Activated gamma-delta T cell treated with anti-CD3 and anti-CD28 coated beads, Interleukin-2, amount 50 U/mL, for 16 hours (primary cell): ENCODE results near the gene REEP3.
A peak's percentile ranks its signal among the peaks of the same experiment; 100 is the strongest.
"Not testable (repeated sequence)": the region's sequence is repeated elsewhere in the genome, so short reads cannot be mapped to it uniquely, and the experiment has no call there.

Source experiments
- DNase-seq: peaks from one replicate; pipeline ENCODE4 v3.0.0-alpha.2; 2020; ENCODE audit warnings: low read depth

The REEP3 gene

DNA sequence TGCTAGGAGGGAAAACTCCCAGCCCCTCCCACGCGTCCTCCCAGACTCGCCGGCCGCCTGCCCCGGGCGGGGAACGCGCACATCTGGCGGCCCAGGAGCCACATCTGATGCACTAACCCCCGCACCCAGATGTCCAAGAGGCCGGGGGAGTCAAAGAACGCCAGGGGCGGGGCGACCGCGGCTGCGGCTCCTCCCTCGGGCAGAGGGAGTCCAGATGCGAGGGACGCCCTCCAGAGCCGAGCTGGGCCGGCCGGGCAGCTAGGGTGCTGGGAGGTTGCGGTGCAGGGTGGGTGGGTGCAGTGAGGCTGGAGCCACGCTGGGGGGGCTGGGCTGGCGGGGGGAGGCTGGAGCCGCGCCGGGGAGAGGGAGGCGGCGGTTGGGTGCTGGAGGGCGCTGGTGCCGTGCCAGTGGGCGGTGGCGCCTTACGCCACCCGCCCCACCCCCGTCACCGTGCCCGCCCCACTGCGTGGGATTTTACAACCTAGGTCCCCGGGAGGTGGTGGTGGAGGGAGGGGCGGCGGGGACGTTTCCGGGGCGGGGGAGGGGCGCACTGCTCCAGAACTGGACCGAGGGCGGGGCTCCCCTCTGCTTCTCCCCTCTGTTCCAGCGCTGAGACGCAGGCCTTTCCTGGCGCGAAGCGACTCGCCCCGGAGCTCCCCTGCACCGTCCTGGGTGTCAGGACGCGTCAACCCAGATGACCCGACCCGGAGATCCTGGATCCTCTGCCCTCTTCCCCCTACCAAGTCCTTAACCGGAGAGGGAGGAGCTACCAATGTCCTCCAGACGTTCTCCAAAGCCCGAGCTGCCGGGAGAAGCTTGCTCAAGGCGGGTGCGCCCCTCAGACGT is 109.1 kb downstream of the REEP3 start:
- peak; percentile 51 for DNase-seq

- DNase-seq = no peak
These were observed 109.9 kb downstream of the REEP3 start for GRCh38 chr10:63630931-63631680.

- no peak for DNase-seq
These were observed 110.8 kb downstream of the REEP3 start for GRCh38 chr10:63631991-63632390.

GRCh38 chr10:63633677-63634487 is 112.7 kb downstream of the REEP3 start:
- no peak for DNase-seq

- DNase-seq = no peak
These were observed 113.4 kb downstream of the REEP3 start for GRCh38 chr10:63634488-63635065.

DNA sequence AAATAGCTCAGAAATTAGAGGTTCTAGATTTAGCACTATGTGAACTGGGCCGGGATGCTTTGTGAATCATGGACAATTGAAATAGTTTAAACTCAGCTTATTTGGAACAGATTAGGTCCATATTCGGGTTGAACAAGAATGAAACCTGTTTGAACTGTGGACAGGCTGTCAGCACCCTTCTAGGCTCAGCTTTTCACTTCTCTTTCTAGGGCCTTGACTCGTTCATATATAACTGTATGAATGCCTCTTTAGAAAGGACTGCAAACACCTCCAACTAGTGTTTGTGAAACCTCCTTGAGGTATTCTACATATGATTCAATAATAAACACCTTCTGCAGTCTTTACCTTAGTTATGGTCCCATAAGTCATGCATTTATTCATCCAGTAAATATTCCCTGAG is 115.6 kb downstream of the REEP3 start:
- no peak for DNase-seq

- DNase-seq = no peak
These were observed 116.7 kb downstream of the REEP3 start for GRCh38 chr10:63637901-63638327.

DNA sequence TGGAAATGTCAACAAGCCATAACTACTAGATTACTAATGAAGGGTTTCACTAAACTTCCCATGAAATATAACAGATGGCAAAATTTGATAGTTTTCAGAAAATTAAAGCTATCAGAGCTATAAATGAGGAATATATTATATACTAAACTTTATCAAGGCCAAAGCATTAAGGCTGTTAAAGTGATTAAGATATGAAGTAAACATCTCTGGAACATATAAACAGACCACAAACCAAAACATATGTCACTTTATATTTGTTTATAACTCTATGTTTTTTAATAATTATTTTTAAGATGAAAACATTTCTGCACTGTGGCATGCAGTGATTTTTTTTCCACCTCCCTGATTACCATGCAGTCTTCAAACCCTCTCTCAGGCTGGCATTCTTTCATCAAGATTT is 120.2 kb downstream of the REEP3 start:
- no peak for DNase-seq

DNA sequence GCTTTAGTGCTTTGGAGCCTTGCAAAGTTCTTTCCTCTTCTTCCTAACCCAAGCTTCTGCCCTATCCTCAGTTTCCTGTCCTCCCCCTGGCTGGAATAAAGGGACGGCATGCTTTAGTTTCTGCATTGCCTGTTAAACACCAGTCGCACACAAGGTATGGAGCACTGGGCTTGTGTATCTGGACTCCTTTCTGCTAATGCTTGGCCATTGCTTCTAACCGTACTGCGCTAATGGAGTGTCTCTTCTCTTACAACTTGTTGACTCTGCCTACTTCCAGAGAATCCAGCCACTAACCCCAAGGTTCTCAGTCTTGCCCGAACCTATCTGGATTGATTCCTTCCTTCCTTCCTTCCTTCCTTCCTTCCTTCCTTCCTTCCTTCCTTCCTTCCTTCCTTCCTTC is 120.6 kb downstream of the REEP3 start:
- no peak for DNase-seq

- no peak for DNase-seq
These were observed 121.6 kb downstream of the REEP3 start for GRCh38 chr10:63642808-63643207.

- no peak for DNase-seq
These were observed 123.4 kb downstream of the REEP3 start for GRCh38 chr10:63644418-63645142.

DNA sequence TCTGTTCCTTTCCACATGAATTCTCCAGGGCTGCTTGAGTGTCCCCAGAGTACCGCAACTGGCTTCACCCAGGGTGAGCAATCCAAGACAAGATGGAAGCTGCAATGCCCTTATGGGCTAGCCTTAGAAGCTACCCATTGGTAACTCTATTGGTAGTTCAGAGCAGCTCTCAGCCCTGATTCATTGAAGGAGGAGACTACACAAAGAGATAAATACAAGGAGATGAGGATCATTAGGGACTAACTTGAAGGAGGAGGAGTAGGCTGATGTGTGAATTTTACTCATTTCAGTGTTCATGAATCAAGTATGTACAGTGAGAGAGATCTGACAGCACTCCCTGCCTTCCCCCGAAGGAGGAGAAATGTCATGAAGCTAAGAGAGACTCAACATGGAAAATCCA is 124.0 kb downstream of the REEP3 start:
- no peak for DNase-seq

DNA sequence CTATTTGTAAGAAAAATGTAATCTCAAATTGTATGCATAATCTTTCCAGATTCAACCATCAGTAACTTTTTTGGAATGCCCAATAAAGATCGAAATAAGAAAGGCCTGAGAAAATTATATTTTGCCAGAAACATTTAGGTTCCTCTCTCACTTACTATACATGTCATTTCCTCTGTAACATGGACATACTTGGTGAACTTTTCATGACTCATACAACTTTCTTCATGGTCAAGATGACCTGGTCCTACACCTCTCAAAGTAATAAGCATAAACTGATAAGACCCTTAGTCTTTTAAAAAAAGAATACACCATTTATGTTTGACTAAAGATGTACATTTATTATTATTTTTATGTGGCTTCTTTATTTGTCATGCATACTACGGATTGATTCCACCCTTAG is 125.3 kb downstream of the REEP3 start:
- DNase-seq = no peak

- no peak for DNase-seq
These were observed 130.7 kb downstream of the REEP3 start for GRCh38 chr10:63651864-63652263.

DNA sequence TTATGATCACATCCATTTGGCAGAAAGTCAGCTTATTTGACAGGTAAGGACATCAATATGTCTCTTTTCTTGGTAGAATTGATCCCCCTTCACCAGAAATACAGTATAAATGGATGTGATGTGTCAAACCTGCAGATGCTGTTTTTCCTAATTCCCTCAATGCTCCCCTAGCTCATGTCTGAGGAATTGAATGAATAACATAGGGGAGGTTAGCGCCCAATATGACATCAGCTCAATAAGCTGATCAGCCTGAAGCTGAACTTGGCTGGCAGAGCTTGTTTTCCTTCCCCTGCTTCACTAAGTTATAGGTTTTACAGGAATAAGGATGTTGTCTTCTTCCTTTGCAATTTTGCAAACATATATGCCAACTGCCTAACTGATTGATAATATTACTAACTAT is 132.5 kb downstream of the REEP3 start:
- DNase-seq = no peak

- DNase-seq = no peak
These were observed 136.6 kb downstream of the REEP3 start for GRCh38 chr10:63657761-63658160.

DNA sequence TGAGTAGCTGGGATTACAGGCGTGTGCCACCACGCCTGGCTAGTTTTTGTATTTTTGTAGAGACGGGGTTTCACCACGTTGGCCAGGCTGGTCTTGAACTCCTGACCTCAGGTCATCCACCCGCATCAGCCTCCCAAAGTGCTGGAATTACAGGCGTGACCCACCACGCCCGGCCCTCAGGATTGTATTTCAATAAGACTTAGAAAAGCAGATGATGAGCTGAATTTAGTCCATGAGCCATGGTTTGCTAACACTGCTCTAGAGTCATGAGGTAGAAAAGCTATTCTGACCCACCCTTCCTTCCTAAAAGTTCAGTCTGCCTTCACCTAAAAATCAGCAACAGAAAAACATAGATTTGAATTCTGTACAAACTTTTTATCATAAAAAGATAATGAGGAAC is 139.7 kb downstream of the REEP3 start:
- not testable (repeated sequence) for DNase-seq

GRCh38 chr10:63661347-63661746 is 140.1 kb downstream of the REEP3 start:
- DNase-seq = no peak

GRCh38 chr10:63664341-63664885 is 143.2 kb downstream of the REEP3 start:
- no peak for DNase-seq

- not testable (repeated sequence) for DNase-seq
These were observed 143.9 kb downstream of the REEP3 start for GRCh38 chr10:63665006-63665580.

- no peak for DNase-seq
These were observed 144.5 kb downstream of the REEP3 start for GRCh38 chr10:63665670-63666134.
